Inflammatory macrophage (primary cell): ENCODE data around the gene PACS1.
"Not testable (repeated sequence)": the region's sequence is repeated elsewhere in the genome, so short reads cannot be mapped to it uniquely, and the experiment has no call there.

Source experiments
- DNase-seq, 2 donors: peaks; one replicate each; pipeline ENCODE4 v3.0.0-alpha.2; 2020 to 2022

The PACS1 gene

GRCh38 chr11:66228521-66228920 lies 158.4 kb downstream of the PACS1 start:
- no peak for DNase-seq

GRCh38 chr11:66230156-66230555 lies 160.1 kb downstream of the PACS1 start:
- DNase-seq: no peak

GRCh38 chr11:66230978-66231377 lies 160.9 kb downstream of the PACS1 start:
- no peak for DNase-seq

- no peak for DNase-seq
Observed at GRCh38 chr11:66231561-66231960, 161.5 kb downstream of the PACS1 start.

GRCh38 chr11:66232769-66233168 lies 162.7 kb downstream of the PACS1 start:
- no peak for DNase-seq

GRCh38 chr11:66233301-66233700 lies 163.2 kb downstream of the PACS1 start:
- no peak for DNase-seq

- no peak for DNase-seq
Observed at GRCh38 chr11:66235141-66235540, 165.1 kb downstream of the PACS1 start.

GRCh38 chr11:66237867-66238266 lies 167.8 kb downstream of the PACS1 start:
- no peak for DNase-seq

GRCh38 chr11:66238786-66239413 lies 168.8 kb downstream of the PACS1 start:
- no peak for DNase-seq

- no peak for DNase-seq
Observed at GRCh38 chr11:66239511-66239910, 169.4 kb downstream of the PACS1 start.

GRCh38 chr11:66239998-66240780 lies 170.1 kb downstream of the PACS1 start:
- DNase-seq: peak in 1 of 2 donors; percentile 16

GRCh38 chr11:66240781-66241136 lies 170.7 kb downstream of the PACS1 start:
- DNase-seq: no peak

- no peak for DNase-seq
Observed at GRCh38 chr11:66242095-66242765, 172.2 kb downstream of the PACS1 start.

- DNase-seq: no peak
Observed at GRCh38 chr11:66243782-66244535, 173.9 kb downstream of the PACS1 start.

- DNase-seq: no peak
Observed at GRCh38 chr11:66247295-66247694, 177.2 kb downstream of the PACS1 start.

- no peak for DNase-seq
Observed at GRCh38 chr11:66247801-66248200, 177.7 kb downstream of the PACS1 start.

GRCh38 chr11:66248903-66249302 lies 178.8 kb downstream of the PACS1 start:
- no peak for DNase-seq

- no peak for DNase-seq
Observed at GRCh38 chr11:66251809-66252208, 181.7 kb downstream of the PACS1 start.

- DNase-seq: not testable (repeated sequence)
Observed at GRCh38 chr11:66253081-66253480, 183.0 kb downstream of the PACS1 start.

- no peak for DNase-seq
Observed at GRCh38 chr11:66258473-66258893, 188.4 kb downstream of the PACS1 start.

GRCh38 chr11:66259225-66259624 lies 189.2 kb downstream of the PACS1 start:
- no peak for DNase-seq

- no peak for DNase-seq
Observed at GRCh38 chr11:66259956-66260355, 189.9 kb downstream of the PACS1 start.

- no peak for DNase-seq
Observed at GRCh38 chr11:66261578-66261977, 191.5 kb downstream of the PACS1 start.
